ENCODE data around the gene RGS6.

GRCh38 chr14:72165229-72165698 lies 233.0 kb downstream of the RGS6 start:
- no peak for TF ChIP-seq NFRKB (IDR thresholded peaks at IDR 0.05)
- no peak for TF ChIP-seq BHLHE40 (IDR thresholded peaks at IDR 0.05; ENCODE audit: borderline replicate concordance)
